ENCODE measurements around the gene UCP2.
A peak's percentile ranks its signal among the peaks of the same experiment; 100 is the strongest.
"Not testable (repeated sequence)": the region's sequence is repeated elsewhere in the genome, so short reads cannot be mapped to it uniquely, and the experiment has no call there.

UCP2 gene

GRCh38 chr11:74002832-74003231, 20.2 kb upstream of the UCP2 start:
- Mint-ChIP-seq H3K9me3 (no peaks in the 10 kb centered on the region), H3K4me3 (no peak overlapping the region), H3K27me3 (no peaks in the 10 kb centered on the region), H3K36me3 (peaks cover 9% of the 10 kb centered on the region), H3K27ac (no peak overlapping the region), H3K4me1 (peaks cover 66% of the 10 kb centered on the region)

- Mint-ChIP-seq H3K27me3 (no peaks in the 10 kb centered on the region), H3K9me3 (no peaks in the 10 kb centered on the region), H3K4me1 (peaks cover 68% of the 10 kb centered on the region), H3K27ac (no peak overlapping the region), H3K4me3 (no peak overlapping the region), H3K36me3 (peaks cover 9% of the 10 kb centered on the region)
Measured at GRCh38 chr11:74001822-74002286, 19.2 kb upstream of the UCP2 start.

DNA sequence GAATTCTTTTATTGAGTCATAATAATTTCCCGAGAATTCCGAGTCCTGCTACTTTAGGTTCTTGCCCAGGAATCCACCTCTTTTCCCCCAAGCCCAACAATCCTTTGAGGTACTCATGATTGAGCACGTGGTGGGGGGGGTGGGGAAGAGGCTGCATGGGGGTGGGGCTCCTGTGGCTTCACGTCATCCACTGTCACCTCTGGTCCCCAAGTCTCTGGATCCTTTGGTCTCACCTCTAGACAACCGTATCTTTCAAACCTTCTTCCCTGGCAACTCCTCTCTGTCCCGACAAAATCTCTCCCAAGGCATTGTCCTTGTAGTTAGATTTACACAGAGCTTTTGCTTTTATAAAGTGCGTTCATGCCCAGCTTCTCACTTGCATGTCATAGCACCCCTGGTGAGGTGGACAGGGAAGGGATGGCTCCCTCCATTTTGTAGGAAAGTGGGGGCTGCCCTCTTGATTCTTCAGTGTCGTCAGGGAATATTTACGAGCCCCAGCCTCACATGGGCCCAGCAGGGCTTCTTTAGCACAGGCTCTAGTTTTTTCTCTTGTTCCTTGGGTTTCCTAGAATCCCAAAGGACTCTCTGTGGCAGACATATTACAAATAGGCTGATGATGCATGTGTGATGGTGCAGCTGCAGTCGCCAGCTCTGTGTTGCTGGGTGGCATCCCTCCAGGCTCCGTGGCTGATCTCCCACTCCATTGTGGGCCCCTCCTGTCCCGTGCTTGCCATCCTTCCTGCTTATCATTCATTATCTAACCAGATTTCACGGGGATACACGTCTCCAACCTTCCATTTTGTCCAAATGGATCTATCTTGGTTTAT, 17.9 kb upstream of the UCP2 start:
- no peaks in the 10 kb centered on the region for H3K27me3 Mint-ChIP-seq
- H3K9me3 Mint-ChIP-seq: no peaks in the 10 kb centered on the region
- H3K4me3 Mint-ChIP-seq: no peak overlapping the region
- peaks cover 9% of the 10 kb centered on the region for H3K36me3 Mint-ChIP-seq
- H3K4me1 Mint-ChIP-seq: peaks cover 68% of the 10 kb centered on the region
- no peak overlapping the region for H3K27ac Mint-ChIP-seq

DNA sequence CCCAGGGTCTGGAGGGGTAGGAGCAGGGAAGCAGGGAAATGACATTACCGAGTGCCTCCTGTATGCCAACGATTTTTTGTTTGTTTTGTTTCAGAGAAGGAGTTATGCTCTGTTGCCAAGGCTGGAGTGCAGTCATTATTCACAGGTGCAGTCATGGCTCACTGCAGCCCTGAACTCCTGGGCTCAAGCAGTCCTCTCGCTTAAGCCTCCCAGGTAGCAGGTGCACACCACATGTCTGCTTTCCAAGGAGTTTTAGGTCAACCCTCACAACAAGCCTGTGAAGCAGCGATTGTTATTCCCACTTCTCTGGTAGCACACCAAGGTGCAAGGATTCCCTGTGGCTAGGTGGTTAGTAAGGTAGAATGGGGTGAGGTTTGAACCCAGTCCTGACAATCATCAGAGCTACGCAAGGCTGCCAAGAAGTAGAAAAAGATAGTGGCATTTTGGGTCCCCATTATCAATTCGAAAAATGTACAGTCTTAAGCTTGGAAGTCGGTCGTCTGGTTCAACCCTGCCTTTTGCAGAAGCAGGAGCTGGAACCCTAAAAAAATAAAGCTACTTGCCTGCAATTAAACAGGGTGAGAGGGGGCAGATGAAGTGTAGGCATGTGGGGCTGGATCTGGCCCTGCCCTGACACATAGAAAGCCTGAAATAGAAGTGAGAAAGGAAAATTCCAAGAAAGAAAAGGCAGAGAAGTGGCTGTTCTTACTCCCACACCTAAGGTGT, 17.1 kb upstream of the UCP2 start:
- Mint-ChIP-seq H3K27ac (no peak overlapping the region), H3K4me1 (peaks cover 68% of the 10 kb centered on the region), H3K27me3 (no peaks in the 10 kb centered on the region), H3K4me3 (peak overlapping the region; percentile 3), H3K36me3 (peaks cover 9% of the 10 kb centered on the region), H3K9me3 (no peaks in the 10 kb centered on the region)

DNA sequence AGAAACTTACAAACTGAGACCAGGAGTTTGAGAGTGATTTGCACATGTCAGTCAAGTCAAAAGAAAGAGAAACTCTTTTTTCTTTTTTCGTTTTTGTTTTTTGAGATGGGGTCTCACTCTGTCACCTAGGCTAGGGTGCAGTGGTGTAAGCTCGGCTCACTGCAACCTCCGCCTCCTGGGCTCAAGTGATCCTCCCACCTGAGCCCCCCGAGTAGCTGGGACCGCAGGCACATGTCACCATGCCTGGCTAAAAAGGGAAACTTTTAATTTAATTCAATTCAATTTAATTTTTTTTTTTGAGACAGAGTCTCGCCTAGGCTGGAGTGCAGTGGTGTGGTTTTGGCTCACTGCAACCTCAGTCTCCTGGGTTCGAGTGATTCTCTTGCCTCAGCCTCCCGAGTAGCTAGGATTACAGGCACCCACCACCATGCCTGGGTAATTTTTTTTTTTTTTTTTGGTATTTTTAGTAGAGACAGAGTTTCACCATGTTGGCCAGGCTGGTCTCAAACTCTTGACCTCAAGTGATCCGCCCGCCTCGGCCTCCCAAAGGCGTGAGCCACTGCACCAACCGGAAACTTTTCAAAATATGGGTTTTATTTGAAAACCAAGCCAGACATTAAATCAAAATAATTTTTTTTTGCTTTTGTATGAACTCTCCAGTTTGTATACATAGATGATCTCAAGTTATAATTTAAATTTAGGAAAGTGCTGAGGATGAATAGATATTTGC, 16.4 kb upstream of the UCP2 start:
- Mint-ChIP-seq H3K4me3 (no peak overlapping the region), H3K27me3 (no peaks in the 10 kb centered on the region), H3K36me3 (peaks cover 9% of the 10 kb centered on the region), H3K9me3 (no peaks in the 10 kb centered on the region), H3K4me1 (peaks cover 67% of the 10 kb centered on the region), H3K27ac (no peak overlapping the region)

- H3K36me3 Mint-ChIP-seq: peaks cover 4% of the 10 kb centered on the region
- no peaks in the 10 kb centered on the region for H3K27me3 Mint-ChIP-seq
- H3K9me3 Mint-ChIP-seq: no peaks in the 10 kb centered on the region
- H3K4me1 Mint-ChIP-seq: peaks cover 58% of the 10 kb centered on the region
- peak overlapping the region; percentile 42 for H3K27ac Mint-ChIP-seq
- H3K4me3 Mint-ChIP-seq: no peak overlapping the region
Measured at GRCh38 chr11:73997120-73997770, 14.6 kb upstream of the UCP2 start.

GRCh38 chr11:73996161-73996747, 13.6 kb upstream of the UCP2 start:
- Mint-ChIP-seq H3K4me3 (peak overlapping the region; percentile 59), H3K27ac (peak overlapping the region; percentile 90), H3K36me3 (peaks cover 3% of the 10 kb centered on the region), H3K4me1 (peaks cover 66% of the 10 kb centered on the region), H3K9me3 (no peaks in the 10 kb centered on the region), H3K27me3 (no peaks in the 10 kb centered on the region)

DNA sequence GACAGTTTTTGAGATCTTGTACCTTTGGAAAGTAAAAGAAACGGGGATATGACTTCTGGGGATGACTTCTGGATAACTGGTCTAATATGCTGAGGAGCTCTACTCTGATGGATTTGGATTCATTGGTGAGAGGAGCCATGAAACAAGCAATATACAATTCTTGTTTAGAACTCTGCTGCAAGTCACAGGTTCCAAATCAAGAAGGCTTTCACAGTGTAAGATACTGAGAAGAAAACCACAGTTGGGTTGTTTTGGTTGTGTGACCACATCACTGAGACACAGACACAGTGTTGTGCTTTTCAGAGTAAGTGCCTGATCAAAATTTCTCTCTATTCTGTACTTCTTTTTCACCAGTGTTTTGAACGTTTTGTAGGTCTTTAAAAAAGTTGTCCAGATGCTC, 13.1 kb upstream of the UCP2 start:
- Mint-ChIP-seq H3K36me3 (peaks cover 1% of the 10 kb centered on the region), H3K4me3 (peak overlapping the region; percentile 59), H3K9me3 (no peaks in the 10 kb centered on the region), H3K27me3 (no peaks in the 10 kb centered on the region), H3K27ac (peak overlapping the region; percentile 90), H3K4me1 (peaks cover 71% of the 10 kb centered on the region)

GRCh38 chr11:73995247-73995646, 12.6 kb upstream of the UCP2 start:
- Mint-ChIP-seq H3K27ac (peak overlapping the region; percentile 90), H3K4me3 (peak overlapping the region; percentile 59), H3K36me3 (peaks cover 1% of the 10 kb centered on the region), H3K4me1 (peaks cover 76% of the 10 kb centered on the region), H3K27me3 (no peaks in the 10 kb centered on the region), H3K9me3 (no peaks in the 10 kb centered on the region)

DNA sequence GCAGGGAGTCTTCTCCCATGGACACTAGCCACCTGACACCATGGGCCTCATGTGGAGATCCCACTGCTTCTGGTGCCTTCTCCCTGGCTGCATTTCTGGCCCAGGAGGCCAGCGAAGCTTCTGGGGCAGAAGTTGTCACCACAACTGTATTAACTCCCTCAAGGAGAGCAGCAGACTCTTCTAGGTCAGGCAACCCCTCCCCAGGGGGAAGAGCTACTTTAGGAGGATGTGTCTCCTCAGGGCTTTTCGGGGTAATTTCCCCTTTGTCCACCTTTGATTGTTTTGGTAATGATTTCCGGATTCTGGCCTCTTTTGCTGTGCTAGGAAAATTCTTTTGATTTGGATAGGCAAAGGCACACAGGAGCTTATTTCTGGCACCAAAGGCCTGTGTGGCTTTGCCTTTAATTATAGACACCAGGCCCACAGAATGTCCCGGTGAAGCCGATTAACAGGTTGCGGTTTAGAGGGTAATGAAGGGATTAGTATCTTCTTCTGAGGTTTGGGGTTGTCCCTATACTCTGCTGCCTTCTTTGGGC, 8.9 kb upstream of the UCP2 start:
- H3K27me3 Mint-ChIP-seq: no peaks in the 10 kb centered on the region
- H3K4me1 Mint-ChIP-seq: peaks cover 55% of the 10 kb centered on the region
- H3K4me3 Mint-ChIP-seq: no peak overlapping the region
- no peak overlapping the region for H3K27ac Mint-ChIP-seq
- H3K36me3 Mint-ChIP-seq: no peaks in the 10 kb centered on the region
- H3K9me3 Mint-ChIP-seq: no peaks in the 10 kb centered on the region

- H3K9me3 Mint-ChIP-seq: no peaks in the 10 kb centered on the region
- H3K4me3 Mint-ChIP-seq: no peak overlapping the region
- H3K4me1 Mint-ChIP-seq: peaks cover 48% of the 10 kb centered on the region
- no peaks in the 10 kb centered on the region for H3K36me3 Mint-ChIP-seq
- no peaks in the 10 kb centered on the region for H3K27me3 Mint-ChIP-seq
- H3K27ac Mint-ChIP-seq: peak overlapping the region; percentile 51
Measured at GRCh38 chr11:73990730-73991129, 8.1 kb upstream of the UCP2 start.

DNA sequence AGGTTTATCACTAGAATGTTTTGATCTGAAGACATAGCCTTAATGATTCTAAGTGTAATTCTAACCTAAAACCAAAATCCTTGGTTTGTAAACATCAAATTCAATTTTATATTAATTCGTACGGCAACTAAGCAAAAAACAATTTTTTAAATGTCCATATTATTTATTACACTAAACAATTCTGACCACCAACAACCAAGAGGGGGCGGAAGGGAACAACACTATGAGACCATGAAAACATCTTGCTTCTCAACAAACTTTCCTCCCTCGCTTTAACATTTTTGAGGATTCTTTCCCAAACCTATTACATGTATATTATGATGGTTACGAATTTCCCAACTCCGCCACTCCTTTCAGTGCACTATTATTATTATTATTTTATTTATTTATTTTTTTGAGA, 6.5 kb upstream of the UCP2 start:
- Mint-ChIP-seq H3K27me3 (no peaks in the 10 kb centered on the region), H3K36me3 (no peaks in the 10 kb centered on the region), H3K4me3 (no peak overlapping the region), H3K4me1 (peaks cover 44% of the 10 kb centered on the region), H3K27ac (no peak overlapping the region), H3K9me3 (no peaks in the 10 kb centered on the region)

DNA sequence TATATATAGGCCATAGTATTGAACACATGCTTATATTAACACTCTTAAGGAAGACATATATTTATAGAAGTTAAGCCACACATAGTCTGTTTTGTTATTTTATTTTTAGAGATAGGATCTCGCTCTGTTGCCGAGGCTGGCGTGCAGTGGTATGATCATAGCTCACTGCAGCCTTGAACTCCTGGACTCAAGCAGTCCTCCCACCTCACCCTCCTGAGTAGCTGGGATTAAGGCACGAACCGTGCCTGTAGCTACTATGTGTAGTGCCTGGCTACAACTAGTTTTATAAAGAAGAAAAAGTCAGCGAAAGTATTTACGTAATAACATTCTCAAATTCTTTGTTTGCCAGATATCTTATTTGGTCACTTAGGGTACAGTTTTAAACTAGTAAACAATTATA, 5.6 kb upstream of the UCP2 start:
- H3K27ac Mint-ChIP-seq: peak overlapping the region; percentile 55
- H3K27me3 Mint-ChIP-seq: no peaks in the 10 kb centered on the region
- H3K4me3 Mint-ChIP-seq: no peak overlapping the region
- H3K9me3 Mint-ChIP-seq: no peaks in the 10 kb centered on the region
- H3K36me3 Mint-ChIP-seq: no peaks in the 10 kb centered on the region
- peaks cover 52% of the 10 kb centered on the region for H3K4me1 Mint-ChIP-seq

DNA sequence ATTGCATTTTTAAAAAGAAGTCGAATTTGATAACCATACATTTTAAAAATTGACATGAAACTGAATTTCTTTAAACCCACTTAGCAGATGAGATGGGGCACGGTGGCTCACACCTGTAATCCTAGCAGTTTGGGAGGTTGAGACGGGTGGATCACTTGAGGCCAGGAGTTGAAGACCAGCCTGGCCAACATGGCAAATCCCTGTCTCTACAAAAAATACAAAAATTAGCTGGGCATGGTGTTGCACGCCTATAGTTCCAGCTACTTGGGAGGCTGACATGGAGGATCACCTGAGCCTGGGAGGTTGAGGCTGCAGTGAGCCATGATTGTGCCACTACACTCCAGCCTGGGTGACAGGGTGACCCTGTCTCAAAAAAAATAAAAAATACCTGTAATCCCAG, 3.0 kb upstream of the UCP2 start:
- not testable (repeated sequence) for H3K27ac Mint-ChIP-seq, H3K36me3 Mint-ChIP-seq, H3K27me3 Mint-ChIP-seq, H3K9me3 Mint-ChIP-seq
- Mint-ChIP-seq H3K4me1 (peaks cover 44% of the 10 kb centered on the region), H3K4me3 (peak overlapping the region; percentile 16)
